ENCODE data around the gene POLE. TPM values are rescaled to one million over a fixed set of nuclear protein-coding genes. Genes with fewer than 3 reads are reported as not detected.

Gene POLE
- total RNA-seq, 1 experiment from 2014 or later = 147 TPM

- H3K4me3 Mint-ChIP-seq = no peak overlapping the region
Measured at GRCh38 chr12:132634411-132634990, 52.6 kb downstream of the POLE start.

More at GRCh38 chr12:132634411-132634990, 52.6 kb downstream of the POLE start:
- H2BK15ac ChIP-seq (ENCODE audit: low read depth, low read length) = no peak overlapping the region
- no peak overlapping the region for H3K4me2 ChIP-seq (ENCODE audit: insufficient read depth, insufficient read length, low read length)
- H3T11ph ChIP-seq (ENCODE audit: low read length) = no peak overlapping the region
- H3K79me2 ChIP-seq (ENCODE audit: insufficient read depth, low read length) = no peaks in the 10 kb centered on the region
- no peak overlapping the region for H2BK12ac ChIP-seq (ENCODE audit: insufficient read length, low read depth, low read length)
- H3K9ac ChIP-seq (ENCODE audit: extremely low read depth, insufficient read length, low read length) = no peak overlapping the region
- no peak overlapping the region for H4K8ac ChIP-seq (replicated peaks; ENCODE audit: insufficient read length, low read depth, low read length)
- Mint-ChIP-seq H3K4me1 (peaks cover 0 to 6% of the 10 kb centered on the region in 2 experiments; a peak in 3 of 4 replicates), H3K27me3 (ENCODE audit: low read depth) (no peaks in the 10 kb centered on the region), H3K36me3 (ENCODE audit: insufficient read depth in 1 of 3, low read depth in 3 of 3) (peaks cover 73 to 98% (median 97%) of the 10 kb centered on the region in 3 experiments; a peak in 6 of 7 replicates), H3K27ac (peak overlapping the region; percentile 16 to 64 (median 36); a peak in 2 of 7 replicates), H3K9me3 (no peaks in the 10 kb centered on the region)
- H3K27me3 ChIP-seq (ENCODE audit: insufficient read depth, low read length) = no peaks in the 10 kb centered on the region
- no peak overlapping the region for H2BK20ac ChIP-seq (ENCODE audit: low read depth, low read length, poor library complexity, severe bottlenecking)
- no peaks in the 10 kb centered on the region for H3K79me1 ChIP-seq (ENCODE audit: insufficient read depth, low read depth, low read length, poor library complexity, severe bottlenecking)
- no peak overlapping the region for H2AK5ac ChIP-seq (ENCODE audit: insufficient read length, low read length)
- H3K56ac ChIP-seq (ENCODE audit: insufficient read length, low read depth, low read length) = no peak overlapping the region
- H2BK120ac ChIP-seq (ENCODE audit: low read depth, low read length, poor library complexity, severe bottlenecking) = no peak overlapping the region
- WGBS (ENCODE audit: extremely low coverage, insufficient read length, low lambda C conversion rate) = no CpG with 5 or more reads among the region's 21 CpGs
- no peak overlapping the region for H4K5ac ChIP-seq (ENCODE audit: insufficient read length, low read depth, low read length)
- H3K23me2 ChIP-seq (ENCODE audit: insufficient read length, low read depth, low read length, poor library complexity, severe bottlenecking) = no peaks in the 10 kb centered on the region
- H3K14ac ChIP-seq (ENCODE audit: insufficient read depth, low read length) = no peak overlapping the region; the same call in 1 of the 2 replicates
- no peak for TF ChIP-seq CTCF (conservative IDR thresholded peaks at IDR 0.05)
- no peaks in the 10 kb centered on the region for H3K4me1 ChIP-seq (ENCODE audit: insufficient read depth, low read length)
- H4K20me1 ChIP-seq (ENCODE audit: control insufficient read depth, insufficient read depth, insufficient read length) = no peaks in the 10 kb centered on the region
- no peak overlapping the region for H4K91ac ChIP-seq (ENCODE audit: insufficient read length, low read depth, low read length)
- no peak overlapping the region for H3K4ac ChIP-seq (ENCODE audit: low read depth, low read length)
- H3K9me3 ChIP-seq (ENCODE audit: control insufficient read depth, low read depth, low read length) = no peaks in the 10 kb centered on the region
- no peak overlapping the region for H3K27ac ChIP-seq (ENCODE audit: insufficient read length, low read depth, low read length)
- H3K18ac ChIP-seq (ENCODE audit: insufficient read length, low read depth, low read length) = no peak overlapping the region
- DNase-seq = no peak
- no peak overlapping the region for H2AFZ ChIP-seq (ENCODE audit: low read length)
- H3K23ac ChIP-seq (ENCODE audit: insufficient read length, low read depth, low read length) = no peak overlapping the region
- no peak overlapping the region for H2BK5ac ChIP-seq (ENCODE audit: insufficient read length, low read length)

Measured in H9 (cell line).